H9 (cell line): ENCODE results near the gene RWDD1. TPM values are rescaled to one million over a fixed set of nuclear protein-coding genes. Genes with fewer than 3 reads are reported as not detected.

ENCODE experiments used
- DNase-seq: peaks from one replicate; pipeline ENCODE4 v3.0.0-alpha.2; 2017
- H2AFZ ChIP-seq: one replicate; pipeline ENCODE4 v1.6.1; 2013; ENCODE audit warnings: mild to moderate bottlenecking, low read length, control low read depth, moderate library complexity
- H2AK5ac ChIP-seq: 2 replicates; pipeline ENCODE4 v1.6.1; 2013; ENCODE audit warnings: low read length, control low read depth, mixed read lengths; ENCODE audit not compliant: insufficient read length
- H2BK120ac ChIP-seq: one replicate; pipeline ENCODE4 v1.6.1; 2013; ENCODE audit warnings: low read depth, mild to moderate bottlenecking, low read length, control low read depth, inconsistent platforms; ENCODE audit not compliant: poor library complexity, severe bottlenecking
- H2BK12ac ChIP-seq: 2 replicates; pipeline ENCODE4 v1.6.1; 2013; ENCODE audit warnings: low read length, control low read depth, mixed read lengths, low read depth; ENCODE audit not compliant: insufficient read length
- H2BK15ac ChIP-seq: 2 replicates; pipeline ENCODE4 v1.6.1; 2013; ENCODE audit warnings: low read depth, low read length, control low read depth
- H2BK20ac ChIP-seq: one replicate; pipeline ENCODE4 v1.6.1; 2013; ENCODE audit warnings: low read depth, mild to moderate bottlenecking, low read length, control low read depth, inconsistent platforms; ENCODE audit not compliant: poor library complexity, severe bottlenecking
- H2BK5ac ChIP-seq: 2 replicates; pipeline ENCODE4 v1.6.1; 2013; ENCODE audit warnings: low read length, control low read depth, mixed read lengths; ENCODE audit not compliant: insufficient read length
- H3K14ac ChIP-seq: 2 replicates; pipeline ENCODE4 v1.6.1; 2013; ENCODE audit warnings: low read length, control low read depth; ENCODE audit not compliant: insufficient read depth
- H3K18ac ChIP-seq: 2 replicates; pipeline ENCODE4 v1.6.1; 2013; ENCODE audit warnings: low read depth, mild to moderate bottlenecking, mixed read lengths, low read length, control low read depth; ENCODE audit not compliant: insufficient read length
- H3K23ac ChIP-seq: 2 replicates; pipeline ENCODE4 v1.6.1; 2013; ENCODE audit warnings: low read length, control low read depth, mixed read lengths, low read depth; ENCODE audit not compliant: insufficient read length
- H3K23me2 ChIP-seq: 2 replicates; pipeline ENCODE4 v1.6.1; 2013; ENCODE audit warnings: low read depth, mild to moderate bottlenecking, mixed read lengths, low read length, control low read depth; ENCODE audit not compliant: insufficient read length, poor library complexity, severe bottlenecking
- H3K27ac ChIP-seq: 2 replicates; pipeline ENCODE4 v1.5.1; 2013; ENCODE audit warnings: low read length, control low read depth, mixed read lengths, low read depth; ENCODE audit not compliant: insufficient read length
- H3K27me3 ChIP-seq: 2 replicates; pipeline ENCODE4 v1.6.1; 2013; ENCODE audit warnings: low read length, control low read depth, inconsistent platforms; ENCODE audit not compliant: insufficient read depth
- H3K4ac ChIP-seq: 2 replicates; pipeline ENCODE4 v1.6.1; 2013; ENCODE audit warnings: low read depth, mild to moderate bottlenecking, control low read depth, inconsistent platforms, low read length, moderate library complexity
- H3K4me1 ChIP-seq: 2 replicates; pipeline ENCODE4 v1.6.1; 2013; ENCODE audit warnings: low read length, control low read depth, inconsistent platforms; ENCODE audit not compliant: insufficient read depth
- H3K4me2 ChIP-seq: 2 replicates; pipeline ENCODE4 v1.6.1; 2013; ENCODE audit warnings: low read length, control low read depth, mixed read lengths; ENCODE audit not compliant: insufficient read length, insufficient read depth
- H3K56ac ChIP-seq: 2 replicates; pipeline ENCODE4 v1.6.1; 2013; ENCODE audit warnings: low read depth, mild to moderate bottlenecking, mixed read lengths, low read length, control low read depth; ENCODE audit not compliant: insufficient read length
- H3K79me1 ChIP-seq: 2 replicates; pipeline ENCODE4 v1.6.1; 2013; ENCODE audit warnings: low read depth, mild to moderate bottlenecking, moderate library complexity, low read length, control low read depth, inconsistent platforms; ENCODE audit not compliant: insufficient read depth, poor library complexity, severe bottlenecking
- H3K79me2 ChIP-seq: 2 replicates; pipeline ENCODE4 v1.6.1; 2013; ENCODE audit warnings: low read length, control low read depth, inconsistent platforms; ENCODE audit not compliant: insufficient read depth
- H3K9ac ChIP-seq: 2 replicates; pipeline ENCODE4 v1.6.1; 2013; ENCODE audit warnings: low read length, control low read depth, mixed read lengths; ENCODE audit not compliant: insufficient read length; ENCODE audit errors: extremely low read depth
- H3K9me3 ChIP-seq: one replicate; pipeline ENCODE4 v1.6.1; 2013; ENCODE audit warnings: low read depth, low read length, inconsistent platforms; ENCODE audit not compliant: control insufficient read depth
- H3T11ph ChIP-seq: one replicate; pipeline ENCODE4 v1.6.1; 2013; ENCODE audit warnings: mild to moderate bottlenecking, low read length, control low read depth, inconsistent platforms
- H4K20me1 ChIP-seq: one replicate; pipeline ENCODE4 v1.6.1; 2013; ENCODE audit not compliant: control insufficient read depth, insufficient read length, insufficient read depth
- H4K5ac ChIP-seq: 2 replicates; pipeline ENCODE4 v1.6.1; 2013; ENCODE audit warnings: low read depth, mild to moderate bottlenecking, mixed read lengths, low read length, control low read depth; ENCODE audit not compliant: insufficient read length
- H4K8ac ChIP-seq: replicated peaks from 2 replicates; pipeline ENCODE4 v1.6.1; 2013; ENCODE audit warnings: low read length, control low read depth, mixed read lengths, low read depth; ENCODE audit not compliant: insufficient read length
- H4K91ac ChIP-seq: 2 replicates; pipeline ENCODE4 v1.6.1; 2013; ENCODE audit warnings: low read depth, mild to moderate bottlenecking, moderate library complexity, mixed read lengths, low read length, control low read depth; ENCODE audit not compliant: insufficient read length
- H3K27ac Mint-ChIP-seq, 3 experiments: 2 replicates in 2 of 3; 3 replicates in 1 of 3; pipeline ENCODE4 v1.8.0; 2020 to 2021; ENCODE audit warnings: mixed read lengths in 3 of 3, mild to moderate bottlenecking in 1 of 3, moderate library complexity in 1 of 3
- H3K27me3 Mint-ChIP-seq: 2 replicates; pipeline ENCODE4 v1.8.0; 2021; ENCODE audit warnings: low read depth, mild to moderate bottlenecking, moderate library complexity, mixed read lengths
- H3K36me3 Mint-ChIP-seq, 3 experiments: 2 replicates in 2 of 3; 3 replicates in 1 of 3; pipeline ENCODE4 v1.8.0; 2020 to 2021; ENCODE audit warnings: low read depth in 3 of 3, mixed read lengths in 3 of 3; ENCODE audit not compliant: insufficient read depth in 1 of 3
- H3K4me1 Mint-ChIP-seq, 2 experiments: 2 replicates each; pipeline ENCODE4 v1.8.0; 2020; ENCODE audit warnings: mixed read lengths in 2 of 2
- H3K4me3 Mint-ChIP-seq, 2 experiments: 2 replicates in 1 of 2; 3 replicates in 1 of 2; pipeline ENCODE4 v1.8.0; 2020 to 2021; ENCODE audit warnings: mild to moderate bottlenecking in 2 of 2, mixed read lengths in 2 of 2, moderate library complexity in 1 of 2
- H3K9me3 Mint-ChIP-seq, 2 experiments: 2 replicates in 1 of 2; 3 replicates in 1 of 2; pipeline ENCODE4 v1.8.0; 2020; ENCODE audit warnings: mild to moderate bottlenecking in 2 of 2, mixed read lengths in 2 of 2, moderate library complexity in 1 of 2
- CTCF ChIP-seq: fragments of 200-600 bp; sonication (generic); conservative IDR thresholded peaks from 3 replicates; pipeline ENCODE4 v1.8.0; 2021; ENCODE audit warnings: antibody characterized with exemption, mild to moderate bottlenecking
- WGBS: extraction: QIAGEN DNeasy Blood & Tissue Kit; methylation state at CpG from one replicate; pipeline ENCODE4 v1.1.7; 2013; ENCODE audit warnings: missing lambda C conversion rate, low lambda C conversion rate, mixed read lengths; ENCODE audit not compliant: insufficient read length; ENCODE audit errors: extremely low coverage; 5-methylcytosine and 5-hydroxymethylcytosine counted together
- total RNA-seq: library from RNA; stranded (reverse); gene quantifications from 2 replicates; pipeline ENCODE4 v1.2.1, GENCODE V29; 2021

Gene RWDD1
- total RNA-seq, 1 experiment from 2014 or later = 42.0 TPM

GRCh38 chr6:116562614-116563013 lies 8.7 kb upstream of the RWDD1 start:
- no peaks in the 10 kb centered on the region for H3K27me3 ChIP-seq
- no peaks in the 10 kb centered on the region for H4K20me1 ChIP-seq
- no peak overlapping the region for H3K4me3 Mint-ChIP-seq
- H2BK5ac ChIP-seq = no peak overlapping the region
- H2BK20ac ChIP-seq = no peak overlapping the region
- no peaks in the 10 kb centered on the region for H3K9me3 Mint-ChIP-seq
- H4K91ac ChIP-seq = no peak overlapping the region
- H4K8ac ChIP-seq = no peak overlapping the region
- no peak overlapping the region for H3K23ac ChIP-seq
- no peak overlapping the region for H2BK12ac ChIP-seq
- H4K5ac ChIP-seq = no peak overlapping the region
- H3K4ac ChIP-seq = no peak overlapping the region
- WGBS = no CpG with 5 or more reads among the region's 3 CpGs
- H3K23me2 ChIP-seq = no peaks in the 10 kb centered on the region
- no peak for DNase-seq
- no peak overlapping the region for H3K14ac ChIP-seq
- H3K27ac ChIP-seq = no peak overlapping the region
- no peaks in the 10 kb centered on the region for H3K79me2 ChIP-seq
- H3K56ac ChIP-seq = no peak overlapping the region
- H2BK15ac ChIP-seq = no peak overlapping the region
- H2BK120ac ChIP-seq = no peak overlapping the region
- peaks cover 9% of the 10 kb centered on the region for H3K27me3 Mint-ChIP-seq
- no peak overlapping the region for H2AK5ac ChIP-seq
- H2AFZ ChIP-seq = no peak overlapping the region
- H3K18ac ChIP-seq = no peak overlapping the region
- no peaks in the 10 kb centered on the region for H3K4me1 ChIP-seq
- no peak overlapping the region for H3K27ac Mint-ChIP-seq
- H3K79me1 ChIP-seq = no peaks in the 10 kb centered on the region
- H3T11ph ChIP-seq = no peak overlapping the region
- no peaks in the 10 kb centered on the region for H3K9me3 ChIP-seq
- H3K4me2 ChIP-seq = no peak overlapping the region
- H3K9ac ChIP-seq = no peak overlapping the region
- no peak for TF ChIP-seq CTCF
- H3K4me1 Mint-ChIP-seq = peaks cover 3% of the 10 kb centered on the region in 2 experiments; a peak in 2 of 4 replicates
- H3K36me3 Mint-ChIP-seq = no peaks in the 10 kb centered on the region
